DND-41 (cell line): Measurements from ENCODE around the gene LTB4R2.

Experiments
- ATAC-seq: fragments of 200-7000 bp; cut with Tn5 transposase; 3 replicates; pipeline ENCODE4 v1.9.1; 2021; ENCODE audit warnings: low read depth; ENCODE audit not compliant: insufficient read depth
- DNase-seq: peaks from one replicate; pipeline ENCODE4 v3.0.0-alpha.2; 2020
- H2AFZ ChIP-seq: 2 replicates; pipeline ENCODE4 v1.6.0; 2012; ENCODE audit warnings: low read depth, low read length
- H3K27ac ChIP-seq: 2 replicates; pipeline ENCODE4 v1.5.1; 2012; ENCODE audit warnings: low read length, inconsistent platforms
- H3K27me3 ChIP-seq: fragments of 200-600 bp; sonication (generic); 2 replicates; pipeline ENCODE4 v1.6.0; 2012; ENCODE audit warnings: low read length, mild to moderate bottlenecking, inconsistent platforms; ENCODE audit not compliant: insufficient read depth, poor library complexity
- H3K36me3 ChIP-seq: 2 replicates; pipeline ENCODE4 v1.5.1; 2012; ENCODE audit warnings: low read length, inconsistent platforms; ENCODE audit not compliant: insufficient read depth
- H3K4me1 ChIP-seq: 2 replicates; pipeline ENCODE4 v1.5.1; 2012; ENCODE audit warnings: mild to moderate bottlenecking, low read length; ENCODE audit not compliant: insufficient read depth
- H3K4me2 ChIP-seq: 2 replicates; pipeline ENCODE4 v1.6.0; 2012; ENCODE audit warnings: mild to moderate bottlenecking, moderate library complexity, low read length, inconsistent platforms; ENCODE audit not compliant: insufficient read depth
- H3K4me3 ChIP-seq, 2 experiments: fragments of 200-600 bp in 1 of 2; shearing (Covaris generic) in 1 of 2; 2 replicates each; pipeline ENCODE4 v1.5.1; 2012 to 2016; ENCODE audit warnings: inconsistent platforms in 2 of 2, low read length in 2 of 2, mild to moderate bottlenecking in 2 of 2, low read depth in 1 of 2, moderate library complexity in 1 of 2
- H3K79me2 ChIP-seq: 2 replicates; pipeline ENCODE4 v1.6.0; 2012; ENCODE audit warnings: low read length, inconsistent platforms; ENCODE audit not compliant: insufficient read depth
- H3K9ac ChIP-seq: 2 replicates; pipeline ENCODE4 v1.6.0; 2012; ENCODE audit warnings: low read depth, mild to moderate bottlenecking, inconsistent platforms, low read length, moderate library complexity
- H3K9me3 ChIP-seq: 2 replicates; pipeline ENCODE4 v1.5.1; 2012; ENCODE audit warnings: low read length, moderate library complexity, mild to moderate bottlenecking, inconsistent platforms; ENCODE audit not compliant: insufficient read depth, severe bottlenecking
- H4K20me1 ChIP-seq: 2 replicates; pipeline ENCODE4 v1.6.0; 2012; ENCODE audit warnings: low read length; ENCODE audit not compliant: insufficient read depth
- EZH2 ChIP-seq: IDR thresholded peaks from 3 replicates; pipeline ENCODE4 v1.6.1; 2012; ENCODE audit warnings: borderline replicate concordance, low read depth, mild to moderate bottlenecking, moderate library complexity, low read length, inconsistent platforms; ENCODE audit not compliant: severe bottlenecking
- TF ChIP-seq, protein P1 (sequence below): IDR thresholded peaks from 2 replicates; pipeline ENCODE4 v1.5.1; 2012; ENCODE audit warnings: borderline replicate concordance, low read length, moderate library complexity, mild to moderate bottlenecking; ENCODE audit not compliant: poor library complexity, severe bottlenecking; ENCODE audit errors: extremely low read depth

Gene LTB4R2

DNA sequence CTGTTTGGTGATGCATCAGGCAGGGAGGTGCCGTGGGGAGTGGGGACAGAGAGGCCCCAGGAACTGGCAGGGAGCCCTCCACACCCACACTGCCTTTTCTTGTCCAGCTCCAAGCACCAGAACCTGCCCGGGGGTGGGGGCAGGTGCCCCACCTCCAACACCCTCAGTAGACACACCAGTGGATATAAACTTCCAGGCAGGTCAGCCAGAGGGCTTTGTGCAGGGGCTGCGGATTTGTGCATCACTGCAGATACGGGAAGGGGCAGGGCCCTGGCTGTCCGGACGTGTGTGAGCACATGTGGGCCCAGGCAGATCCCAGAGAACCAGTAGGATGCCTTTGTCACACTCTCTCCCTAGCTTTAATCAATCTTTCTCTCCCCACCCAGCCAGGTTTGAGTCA, 45.6 kb upstream of the LTB4R2 start:
- no peak; the same call in 2 of the 3 replicates for ATAC-seq
- DNase-seq: no peak
- Histone ChIP-seq H3K4me1 (no peaks in the 10 kb centered on the region), H2AFZ (no peak overlapping the region), H3K36me3 (peaks cover 14% of the 10 kb centered on the region; the same call in 1 of the 2 replicates), H3K79me2 (no peaks in the 10 kb centered on the region), H3K27me3 (no peaks in the 10 kb centered on the region), H3K9ac (no peak overlapping the region), H4K20me1 (no peaks in the 10 kb centered on the region), H3K9me3 (no peaks in the 10 kb centered on the region), H3K4me3 (no peak overlapping the region), H3K4me2 (no peak overlapping the region), H3K27ac (no peak overlapping the region)
- TF ChIP-seq EZH2: no peak
- TF ChIP-seq, protein P1, sequence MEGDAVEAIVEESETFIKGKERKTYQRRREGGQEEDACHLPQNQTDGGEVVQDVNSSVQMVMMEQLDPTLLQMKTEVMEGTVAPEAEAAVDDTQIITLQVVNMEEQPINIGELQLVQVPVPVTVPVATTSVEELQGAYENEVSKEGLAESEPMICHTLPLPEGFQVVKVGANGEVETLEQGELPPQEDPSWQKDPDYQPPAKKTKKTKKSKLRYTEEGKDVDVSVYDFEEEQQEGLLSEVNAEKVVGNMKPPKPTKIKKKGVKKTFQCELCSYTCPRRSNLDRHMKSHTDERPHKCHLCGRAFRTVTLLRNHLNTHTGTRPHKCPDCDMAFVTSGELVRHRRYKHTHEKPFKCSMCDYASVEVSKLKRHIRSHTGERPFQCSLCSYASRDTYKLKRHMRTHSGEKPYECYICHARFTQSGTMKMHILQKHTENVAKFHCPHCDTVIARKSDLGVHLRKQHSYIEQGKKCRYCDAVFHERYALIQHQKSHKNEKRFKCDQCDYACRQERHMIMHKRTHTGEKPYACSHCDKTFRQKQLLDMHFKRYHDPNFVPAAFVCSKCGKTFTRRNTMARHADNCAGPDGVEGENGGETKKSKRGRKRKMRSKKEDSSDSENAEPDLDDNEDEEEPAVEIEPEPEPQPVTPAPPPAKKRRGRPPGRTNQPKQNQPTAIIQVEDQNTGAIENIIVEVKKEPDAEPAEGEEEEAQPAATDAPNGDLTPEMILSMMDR: no peak

DNA sequence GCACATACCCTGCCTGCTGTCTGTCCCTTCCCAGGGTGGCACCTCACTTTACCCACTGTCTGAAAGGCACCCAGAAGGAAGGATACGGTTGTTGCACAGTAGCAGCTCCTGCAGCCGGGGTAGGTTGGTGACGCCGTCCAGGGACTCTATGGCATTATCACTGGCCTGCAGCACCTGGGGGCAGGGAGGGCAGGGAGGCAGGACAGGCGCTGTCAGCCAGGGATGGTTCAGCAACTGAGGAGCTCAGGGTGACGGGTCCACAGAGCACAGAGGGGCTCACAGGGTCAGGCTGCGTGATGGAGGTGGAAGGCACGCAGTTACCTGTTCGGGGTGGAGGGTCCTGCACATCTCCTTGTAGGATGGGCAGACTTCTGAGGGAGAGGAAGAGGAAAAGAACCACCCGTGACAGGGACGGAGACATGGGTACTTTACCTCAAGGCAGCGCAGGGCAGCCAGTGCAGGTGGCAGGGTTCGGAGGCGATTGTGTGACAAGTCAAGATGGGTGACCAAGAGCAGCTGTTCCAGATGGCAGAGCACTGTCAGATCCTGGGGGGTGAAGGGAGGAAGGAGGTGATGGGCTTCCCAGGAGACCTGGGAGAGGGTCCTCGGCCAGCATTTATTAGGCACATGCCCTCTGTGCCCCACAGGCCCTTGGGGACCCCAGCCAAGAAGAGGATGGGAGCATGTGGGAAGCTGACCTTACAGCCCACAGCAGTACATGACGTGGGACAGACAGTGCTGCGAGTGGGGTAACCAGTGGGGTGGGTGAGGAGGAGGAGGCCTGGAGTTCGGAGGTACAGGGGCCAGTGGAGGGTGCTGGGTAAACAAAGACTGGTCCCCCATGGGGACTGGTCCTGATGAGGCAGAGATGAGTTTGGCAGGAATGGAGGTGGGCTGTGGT, 43.3 kb upstream of the LTB4R2 start:
- no peak for TF ChIP-seq EZH2
- TF ChIP-seq, protein P1: no peak
- peaks cover 14% of the 10 kb centered on the region; the same call in 1 of the 2 replicates for H3K36me3 ChIP-seq
- peaks cover 14% of the 10 kb centered on the region for H3K4me1 ChIP-seq
- H3K9ac ChIP-seq: no peak overlapping the region
- ATAC-seq (no peak), DNase-seq (no peak)
- H2AFZ ChIP-seq: no peak overlapping the region
- H3K9me3 ChIP-seq: no peaks in the 10 kb centered on the region
- H3K27me3 ChIP-seq: no peaks in the 10 kb centered on the region
- no peak overlapping the region for H3K4me2 ChIP-seq
- no peak overlapping the region for H3K27ac ChIP-seq
- no peak overlapping the region for H3K4me3 ChIP-seq
- H3K79me2 ChIP-seq: 0 out of 2 replicates have a peak, but pooled peaks cover under 1% of the 10 kb centered on the region
- no peaks in the 10 kb centered on the region for H4K20me1 ChIP-seq

DNA sequence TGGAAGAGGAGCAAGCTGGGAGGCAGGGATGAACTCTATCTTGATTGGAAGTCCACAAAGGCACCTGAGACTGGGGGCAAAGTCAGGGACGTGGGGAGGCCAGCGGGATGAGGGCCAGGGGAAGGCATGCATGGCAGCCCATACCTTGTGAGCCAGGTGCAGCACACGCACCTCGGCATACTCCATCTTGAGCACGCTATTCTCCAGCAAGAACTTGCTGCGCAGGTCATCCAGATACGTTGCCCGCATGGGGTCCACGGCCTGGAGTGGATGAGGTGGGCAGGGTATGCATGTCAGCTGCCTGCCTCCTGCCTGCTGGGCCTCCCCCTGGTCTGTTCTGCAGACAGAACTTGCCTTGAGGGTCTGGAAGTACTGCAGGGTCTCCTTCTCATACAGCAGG, 42.4 kb upstream of the LTB4R2 start:
- Histone ChIP-seq H3K4me3 (no peak overlapping the region), H3K9me3 (no peaks in the 10 kb centered on the region), H3K27me3 (no peaks in the 10 kb centered on the region), H3K27ac (no peak overlapping the region), H4K20me1 (no peaks in the 10 kb centered on the region), H3K36me3 (peaks cover 14% of the 10 kb centered on the region; the same call in 1 of the 2 replicates), H3K4me2 (no peak overlapping the region), H2AFZ (no peak overlapping the region), H3K9ac (no peak overlapping the region), H3K79me2 (peaks cover 6% of the 10 kb centered on the region; the same call in 1 of the 2 replicates), H3K4me1 (peaks cover 23% of the 10 kb centered on the region)
- TF ChIP-seq, protein P1: no peak
- TF ChIP-seq EZH2: no peak
- no peak for ATAC-seq
- DNase-seq: no peak
